Endothelial cell of umbilical vein (primary cell): Measurements from ENCODE around the gene PLIN5.
"Not testable (repeated sequence)": the region's sequence is repeated elsewhere in the genome, so short reads cannot be mapped to it uniquely, and the experiment has no call there.

ENCODE experiments used
- JUN ChIP-seq: IDR thresholded peaks from 2 replicates; pipeline ENCODE4 v1.6.1; 2011; ENCODE audit warnings: borderline replicate concordance, low read depth; ENCODE audit not compliant: insufficient read length, insufficient read depth
- POLR2A ChIP-seq: IDR thresholded peaks from 2 replicates; pipeline ENCODE4 v1.6.1; 2012; ENCODE audit warnings: low read depth, mild to moderate bottlenecking, control low read depth, low read length
- TF ChIP-seq, protein P1 (sequence below), 2 donors: IDR thresholded peaks; 1 replicate in 1 of 2; 2 replicates in 1 of 2; pipeline ENCODE4 v1.5.1; 2011; ENCODE audit warnings: low read length in 2 of 2, mild to moderate bottlenecking in 2 of 2, moderate library complexity in 2 of 2, control low read depth in 1 of 2, inconsistent platforms in 1 of 2, low read depth in 1 of 2; ENCODE audit not compliant: insufficient read depth in 1 of 2; ENCODE audit errors: extremely low read depth in 1 of 2

DNA sequence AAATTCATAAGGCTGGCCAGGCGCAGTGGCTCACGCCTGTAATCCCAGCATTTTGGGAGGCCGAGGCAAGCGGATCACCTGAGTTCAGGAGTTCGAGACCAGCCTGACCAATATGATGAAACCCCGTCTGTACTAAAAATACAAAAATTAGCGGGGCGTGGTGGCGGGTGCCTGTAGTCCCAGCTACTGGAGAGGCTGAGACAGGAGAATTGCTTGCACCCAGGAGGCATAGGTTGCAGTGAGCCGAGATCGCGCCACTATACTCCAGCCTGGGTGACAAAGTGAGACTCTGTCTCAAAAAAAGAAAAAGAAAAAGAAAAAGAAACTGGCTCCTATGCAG is 6.8 kb upstream of the PLIN5 start:
- not testable (repeated sequence) for TF ChIP-seq JUN, POLR2A
- TF ChIP-seq, protein P1, sequence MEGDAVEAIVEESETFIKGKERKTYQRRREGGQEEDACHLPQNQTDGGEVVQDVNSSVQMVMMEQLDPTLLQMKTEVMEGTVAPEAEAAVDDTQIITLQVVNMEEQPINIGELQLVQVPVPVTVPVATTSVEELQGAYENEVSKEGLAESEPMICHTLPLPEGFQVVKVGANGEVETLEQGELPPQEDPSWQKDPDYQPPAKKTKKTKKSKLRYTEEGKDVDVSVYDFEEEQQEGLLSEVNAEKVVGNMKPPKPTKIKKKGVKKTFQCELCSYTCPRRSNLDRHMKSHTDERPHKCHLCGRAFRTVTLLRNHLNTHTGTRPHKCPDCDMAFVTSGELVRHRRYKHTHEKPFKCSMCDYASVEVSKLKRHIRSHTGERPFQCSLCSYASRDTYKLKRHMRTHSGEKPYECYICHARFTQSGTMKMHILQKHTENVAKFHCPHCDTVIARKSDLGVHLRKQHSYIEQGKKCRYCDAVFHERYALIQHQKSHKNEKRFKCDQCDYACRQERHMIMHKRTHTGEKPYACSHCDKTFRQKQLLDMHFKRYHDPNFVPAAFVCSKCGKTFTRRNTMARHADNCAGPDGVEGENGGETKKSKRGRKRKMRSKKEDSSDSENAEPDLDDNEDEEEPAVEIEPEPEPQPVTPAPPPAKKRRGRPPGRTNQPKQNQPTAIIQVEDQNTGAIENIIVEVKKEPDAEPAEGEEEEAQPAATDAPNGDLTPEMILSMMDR (IDR thresholded peaks at IDR 0.05; ENCODE audit: extremely low read depth in 1 of 2, insufficient read depth in 1 of 2, low read depth in 1 of 2, low read length in 2 of 2): not testable (repeated sequence)
